GM19240 (cell line): Measurements from ENCODE around the gene ATP1A1.

Source experiments
- DNase-seq: peaks from one replicate; pipeline ENCODE4 v3.0.0; 2011; ENCODE audit warnings: low spot score; ENCODE audit not compliant: insufficient read length

ATP1A1 gene

DNA sequence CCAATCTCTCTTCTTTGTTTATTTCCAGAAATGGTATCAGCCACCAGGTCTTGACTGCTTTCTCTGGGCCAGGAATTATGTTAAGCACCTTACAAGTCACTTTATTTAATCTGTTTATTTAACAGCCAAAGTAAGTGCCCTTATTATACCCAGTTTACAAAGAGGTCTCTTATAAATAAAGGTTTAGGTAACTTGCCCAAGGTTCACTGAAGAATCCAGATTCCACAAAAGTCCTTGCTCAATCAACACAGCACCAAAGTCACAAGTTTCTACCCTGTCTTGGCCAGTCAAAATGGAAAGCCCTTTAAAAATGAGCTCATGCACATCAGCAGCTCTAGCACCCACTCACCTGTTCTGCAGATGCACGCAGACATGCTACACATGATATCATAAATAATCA is 28.0 kb upstream of the ATP1A1 start:
- DNase-seq: no peak

DNA sequence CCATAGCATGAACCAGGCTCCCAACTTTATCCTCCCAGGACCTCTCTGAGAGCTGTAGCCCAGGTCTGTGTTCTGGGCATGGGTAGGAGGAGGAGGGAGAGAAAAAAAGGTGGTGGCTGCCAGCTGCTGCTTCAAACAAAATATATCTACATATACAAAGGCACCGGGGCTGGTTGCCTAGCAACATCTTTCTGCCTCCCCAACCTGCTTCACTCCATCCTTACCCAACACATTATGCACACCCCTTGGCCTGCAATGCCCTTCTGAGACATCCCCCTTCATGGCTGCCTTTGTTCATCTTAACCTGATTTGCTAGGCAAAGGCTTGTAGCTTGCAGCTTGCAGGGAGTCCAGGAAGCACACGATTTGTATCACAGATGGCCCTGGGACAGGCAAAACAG is 27.2 kb upstream of the ATP1A1 start:
- DNase-seq: no peak

DNA sequence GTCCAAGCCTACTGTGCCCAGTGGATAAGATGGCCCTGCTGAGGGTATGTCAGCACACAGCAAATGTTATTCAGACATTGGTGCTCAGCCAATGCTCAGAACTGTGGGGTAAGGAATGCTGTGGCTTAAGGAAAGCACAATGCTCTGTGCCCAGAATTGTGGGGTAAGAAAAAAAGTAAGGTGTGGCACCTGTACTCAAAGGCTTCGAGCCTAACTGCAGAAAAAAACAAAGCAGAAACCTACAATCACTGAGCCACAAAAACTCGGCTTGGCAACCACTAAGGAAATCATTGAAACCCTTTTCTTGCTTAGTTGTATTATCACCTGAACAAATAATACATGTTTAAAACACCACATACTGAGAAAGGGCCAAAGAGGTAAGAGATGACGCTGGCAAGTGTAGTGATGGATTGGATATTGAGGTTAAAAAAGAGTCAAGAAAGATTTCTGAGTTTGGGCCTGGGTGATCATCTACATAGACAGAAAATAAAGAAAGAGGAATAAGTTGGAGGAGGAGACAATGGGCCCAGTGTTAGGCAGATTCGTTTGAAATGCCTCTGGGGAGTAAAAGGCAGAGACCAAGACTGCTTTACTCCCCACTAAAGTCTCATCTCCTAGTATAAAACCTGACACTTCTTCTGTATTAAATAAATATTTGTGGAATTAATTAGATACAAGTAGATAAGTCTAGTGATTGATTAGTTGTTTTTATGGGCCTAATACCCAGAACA is 25.9 kb upstream of the ATP1A1 start:
- DNase-seq: no peak

DNA sequence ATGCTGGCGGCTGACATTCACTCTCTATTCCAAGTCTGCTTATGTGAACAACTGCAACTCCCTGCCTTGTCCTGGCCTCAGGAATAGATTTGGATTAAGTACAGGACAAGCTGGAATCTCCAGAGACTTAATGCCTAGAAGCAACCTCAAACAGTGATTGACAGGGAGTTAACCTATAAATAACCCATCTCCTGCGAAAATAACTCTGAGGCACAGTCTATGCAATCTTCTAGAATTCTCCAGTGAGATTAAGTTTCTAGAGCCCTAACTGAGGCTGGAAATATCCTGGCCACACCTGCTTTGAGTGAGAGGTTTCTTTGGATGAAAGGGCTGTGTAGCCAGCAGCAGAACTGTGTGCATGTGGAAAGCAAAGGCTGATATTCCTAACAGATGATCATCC is 25.3 kb upstream of the ATP1A1 start:
- DNase-seq: no peak

DNA sequence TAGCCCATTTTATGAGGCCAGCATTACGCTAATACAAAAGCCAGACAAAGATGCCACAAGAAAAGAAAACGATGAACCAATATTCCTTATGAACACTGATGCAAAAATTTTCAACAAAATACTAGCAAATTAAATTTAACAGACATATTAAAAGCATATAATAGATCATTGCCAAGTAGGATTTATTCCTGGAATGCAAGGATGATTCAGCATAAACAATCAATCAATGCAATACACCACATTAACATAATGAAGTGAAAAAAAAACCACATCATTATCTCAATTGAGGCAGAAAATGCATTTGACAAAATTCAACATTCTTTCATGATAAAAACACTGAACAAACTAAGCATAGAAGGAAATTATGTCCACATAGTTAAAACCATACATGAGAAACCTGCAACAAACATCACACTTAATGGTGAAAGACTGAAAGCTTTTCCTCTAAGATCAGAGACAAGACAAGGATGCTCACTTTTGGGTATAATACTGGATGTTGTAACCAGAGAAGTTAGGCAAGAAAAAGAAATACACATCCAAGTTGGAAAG is 22.9 kb upstream of the ATP1A1 start:
- DNase-seq: no peak

DNA sequence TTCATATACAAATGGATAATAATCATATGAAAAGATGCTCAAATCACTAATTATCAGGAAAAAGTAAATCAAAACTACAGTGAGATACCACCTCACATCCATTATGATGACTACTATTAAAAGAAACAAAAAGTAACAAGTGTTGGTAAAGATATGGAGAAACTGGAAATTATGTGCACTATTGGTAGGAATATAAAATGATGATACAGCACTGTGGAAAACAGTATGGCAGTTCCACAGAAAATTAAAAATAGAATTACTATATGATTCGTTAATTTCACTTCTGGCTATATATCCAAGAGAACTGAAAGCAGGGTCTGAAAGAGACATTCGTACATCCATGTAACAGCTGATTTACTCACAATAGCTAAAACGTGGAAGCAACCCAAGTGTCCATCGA is 21.1 kb upstream of the ATP1A1 start:
- no peak for DNase-seq

DNA sequence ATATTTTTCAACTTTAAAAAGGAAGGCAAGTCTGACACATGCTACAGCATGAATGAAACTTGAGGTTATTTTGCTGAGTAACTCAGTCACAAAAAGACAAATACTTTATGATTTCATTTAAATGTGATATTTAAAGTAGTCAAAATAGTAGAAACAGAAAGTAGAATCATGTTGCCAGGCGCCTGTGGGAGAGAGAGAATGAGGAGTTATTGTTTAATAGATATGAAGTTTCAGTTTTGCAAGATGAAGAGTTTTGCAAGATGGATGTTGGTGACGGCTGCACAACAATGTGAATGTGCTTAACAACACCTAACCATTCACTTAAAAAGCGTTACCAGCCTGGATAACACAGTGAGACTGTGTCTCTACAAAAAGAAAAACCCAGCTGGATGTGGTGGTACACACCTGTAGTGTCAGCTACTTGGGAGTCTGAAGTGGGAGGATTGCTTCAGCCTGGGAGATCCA is 20.7 kb upstream of the ATP1A1 start:
- no peak for DNase-seq

DNA sequence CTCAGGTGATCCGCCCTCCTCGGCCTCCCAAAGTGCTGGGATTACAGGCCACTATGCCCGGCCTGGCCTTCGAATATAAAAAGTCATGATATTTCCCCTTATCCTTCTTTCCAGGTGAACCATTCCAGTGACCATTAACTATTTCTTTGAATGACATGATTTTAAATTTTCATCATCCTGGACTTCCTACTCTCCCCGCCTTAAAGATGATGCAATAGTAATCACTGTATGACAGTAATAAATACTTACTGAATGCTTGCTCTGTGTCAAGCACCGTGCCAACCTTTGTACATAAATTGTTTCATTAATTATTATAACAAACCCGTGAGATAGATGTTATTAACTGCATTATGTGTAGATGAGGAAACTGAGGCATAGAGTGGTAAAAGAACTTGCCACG is 19.9 kb upstream of the ATP1A1 start:
- no peak for DNase-seq

DNA sequence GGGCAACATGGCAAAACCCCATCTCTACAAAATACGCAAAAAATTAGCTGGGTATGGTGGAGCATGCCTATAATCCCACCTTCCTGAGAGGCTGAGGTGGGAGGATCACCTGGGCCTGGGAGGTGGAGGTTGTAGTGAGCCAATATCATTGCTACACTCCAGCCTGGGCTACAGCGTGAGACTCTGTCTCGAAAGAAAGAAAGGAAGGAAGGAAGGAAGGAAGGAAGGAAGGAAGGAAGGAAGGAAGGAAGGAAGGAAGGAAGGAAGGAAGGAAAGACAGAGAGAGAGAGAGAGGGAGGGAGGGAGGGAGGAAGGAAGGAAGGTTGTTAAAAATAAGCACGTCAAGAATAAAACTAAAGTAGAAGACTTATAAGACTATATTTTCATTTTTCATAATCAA is 17.0 kb upstream of the ATP1A1 start:
- no peak for DNase-seq

DNA sequence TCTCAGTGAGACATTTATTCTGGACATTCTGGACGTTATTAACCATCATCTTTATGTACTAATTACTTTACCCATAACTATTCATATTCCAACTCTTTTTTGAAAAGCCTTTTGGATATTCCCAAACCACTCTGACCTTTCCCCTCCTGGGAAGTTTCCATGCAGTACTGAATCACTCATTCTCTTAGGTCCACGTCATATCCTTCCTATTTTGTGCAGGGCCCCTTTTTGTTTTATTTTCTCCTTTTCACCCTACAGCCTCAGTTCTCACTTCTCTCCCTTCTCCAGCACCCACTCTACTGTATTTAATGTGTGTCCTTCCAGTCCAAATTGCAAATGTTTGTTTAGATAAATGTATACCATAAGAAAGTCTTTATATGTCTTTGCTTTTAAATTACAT is 16.4 kb upstream of the ATP1A1 start:
- no peak for DNase-seq

DNA sequence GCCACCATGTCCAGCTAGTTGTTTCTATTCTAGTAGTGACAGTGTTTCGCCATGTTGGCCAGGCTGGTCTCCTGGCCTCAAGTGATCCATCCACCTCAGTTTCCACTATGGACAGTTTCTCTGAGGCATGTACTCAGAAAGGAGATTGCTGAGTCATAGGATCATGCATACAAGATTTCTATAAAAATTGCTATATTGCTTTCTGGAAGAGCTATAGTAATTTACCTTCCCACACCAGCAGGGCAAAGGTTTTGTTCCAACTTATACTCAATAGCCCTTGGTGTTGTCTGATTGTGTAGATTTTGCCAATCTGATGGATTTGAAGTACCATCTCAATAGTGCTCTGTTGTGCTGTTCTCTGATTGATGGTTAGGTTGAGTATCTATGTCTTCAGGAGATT is 15.6 kb upstream of the ATP1A1 start:
- DNase-seq: no peak

DNA sequence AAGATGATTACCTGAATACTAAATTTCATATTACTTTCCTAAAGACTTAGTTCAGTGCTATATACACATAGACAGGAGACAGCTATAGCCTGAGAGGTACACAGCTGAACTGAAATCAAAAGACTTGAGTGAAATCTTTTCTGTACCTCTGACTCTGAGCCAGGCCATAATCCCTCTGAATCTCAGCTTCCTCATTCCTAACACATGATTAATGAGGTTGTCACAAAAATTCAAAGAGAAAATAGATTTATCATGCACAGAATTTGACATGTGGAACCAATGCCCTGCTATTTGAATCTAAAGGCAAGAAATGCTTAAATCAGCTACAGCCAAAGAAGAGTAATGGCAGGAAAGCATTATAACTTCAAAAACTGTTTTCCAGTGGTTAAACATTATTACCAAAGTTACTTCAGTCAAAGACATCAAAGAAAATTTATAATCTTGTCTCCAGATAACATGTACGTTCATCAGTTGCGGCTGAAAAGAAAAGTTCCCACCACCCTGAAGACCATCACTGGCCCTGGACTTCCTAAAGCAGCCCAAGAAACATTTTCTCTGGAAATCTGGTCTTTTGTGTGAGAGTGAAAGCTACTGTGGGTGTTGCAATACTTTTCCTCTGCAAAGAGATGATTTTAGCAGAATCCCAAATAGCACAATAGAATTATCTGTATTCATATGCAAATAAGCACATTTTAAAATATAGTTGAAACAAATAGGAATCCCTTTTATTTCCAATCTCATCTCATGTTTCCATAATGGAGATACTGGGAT is 13.8 kb upstream of the ATP1A1 start:
- DNase-seq: no peak

DNA sequence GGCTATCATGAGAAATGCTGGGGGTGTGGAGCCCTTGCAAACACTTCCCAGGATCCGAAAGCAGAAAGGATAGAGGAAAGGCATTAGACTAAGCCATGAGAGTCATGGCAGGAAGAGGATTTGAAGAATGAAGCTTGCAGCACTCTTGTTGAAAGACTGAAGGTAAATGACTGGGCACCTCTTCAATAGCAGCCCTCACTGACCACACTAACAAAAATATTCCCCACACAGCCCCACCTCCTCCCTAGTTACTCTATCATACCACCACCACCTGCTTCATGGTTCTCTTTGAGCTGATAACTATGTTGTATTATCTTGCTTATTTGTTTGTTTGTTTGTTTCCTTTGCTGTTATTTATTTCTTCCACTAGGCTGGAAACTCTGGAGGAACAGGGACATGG is 13.2 kb upstream of the ATP1A1 start:
- no peak for DNase-seq

DNA sequence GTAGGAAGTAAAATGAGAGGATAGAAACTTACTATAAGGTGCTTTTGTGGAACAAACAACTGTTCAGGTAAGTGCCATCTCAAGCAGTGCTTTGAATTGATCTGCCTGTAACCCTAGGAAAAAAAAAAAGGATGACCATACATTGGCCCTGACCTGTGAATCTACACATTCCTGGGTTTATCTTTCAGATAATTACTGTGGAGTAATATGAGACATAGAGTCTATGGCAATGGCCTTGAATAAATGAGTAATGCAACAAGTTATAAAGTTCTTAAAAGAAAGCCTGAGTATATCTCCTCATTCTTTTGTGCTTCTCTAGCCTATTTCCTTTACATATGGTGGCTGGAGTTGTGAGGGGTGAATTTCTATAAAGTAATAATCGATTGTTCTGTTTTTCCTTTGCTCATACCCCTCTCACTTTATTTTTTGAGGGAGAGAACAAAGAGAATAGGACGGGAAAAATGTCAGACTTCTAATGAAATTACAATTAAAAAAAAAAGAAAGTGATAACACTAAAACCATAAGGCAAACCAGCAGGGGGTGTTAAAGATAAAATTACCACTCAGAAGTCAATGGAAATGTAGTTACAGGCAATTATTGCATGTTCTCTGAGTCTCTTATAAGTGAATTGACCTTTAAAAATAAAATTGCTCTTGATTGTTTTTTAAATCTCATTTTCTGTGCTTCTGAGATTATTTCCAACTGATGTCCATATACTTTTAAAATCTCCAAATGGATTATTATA is 12.4 kb upstream of the ATP1A1 start:
- DNase-seq: no peak

DNA sequence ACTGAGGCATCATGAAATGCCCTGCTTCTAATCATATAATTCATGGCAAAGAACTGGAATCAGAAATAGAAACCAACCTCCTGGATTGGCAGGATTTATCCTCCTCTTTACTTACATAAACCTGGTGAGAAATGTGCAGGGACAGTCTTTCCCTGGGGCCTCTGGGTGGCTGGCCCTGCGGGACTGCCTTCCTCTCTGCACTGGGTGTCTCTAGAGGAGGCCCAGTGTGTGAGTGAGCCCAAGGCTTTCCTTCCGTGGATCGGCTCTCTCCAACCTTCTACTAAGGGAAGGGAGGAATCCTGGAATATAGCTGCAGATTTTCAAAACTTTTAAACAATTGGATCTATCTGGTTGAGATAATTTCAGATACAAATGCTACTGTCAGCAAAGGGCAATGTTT is 11.4 kb upstream of the ATP1A1 start:
- DNase-seq: no peak

DNA sequence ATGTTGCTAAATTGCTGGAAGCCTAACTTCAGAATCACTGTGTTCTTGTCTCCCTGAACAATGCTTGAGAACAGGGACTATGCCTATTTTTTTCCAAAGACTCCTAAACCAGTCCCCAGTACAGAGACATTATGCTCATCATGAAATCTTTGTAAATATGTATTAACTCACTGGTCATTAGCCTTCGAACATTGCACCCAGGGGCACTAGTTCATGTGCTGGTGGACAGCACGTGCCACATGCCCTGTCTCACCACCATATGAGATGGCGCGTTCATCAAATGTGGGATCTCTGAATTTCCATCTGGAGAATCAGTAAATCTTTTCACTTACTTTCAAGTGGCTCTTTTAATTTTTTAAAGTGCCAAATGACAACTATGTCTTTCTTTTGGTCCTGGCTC is 11.0 kb upstream of the ATP1A1 start:
- DNase-seq: no peak

DNA sequence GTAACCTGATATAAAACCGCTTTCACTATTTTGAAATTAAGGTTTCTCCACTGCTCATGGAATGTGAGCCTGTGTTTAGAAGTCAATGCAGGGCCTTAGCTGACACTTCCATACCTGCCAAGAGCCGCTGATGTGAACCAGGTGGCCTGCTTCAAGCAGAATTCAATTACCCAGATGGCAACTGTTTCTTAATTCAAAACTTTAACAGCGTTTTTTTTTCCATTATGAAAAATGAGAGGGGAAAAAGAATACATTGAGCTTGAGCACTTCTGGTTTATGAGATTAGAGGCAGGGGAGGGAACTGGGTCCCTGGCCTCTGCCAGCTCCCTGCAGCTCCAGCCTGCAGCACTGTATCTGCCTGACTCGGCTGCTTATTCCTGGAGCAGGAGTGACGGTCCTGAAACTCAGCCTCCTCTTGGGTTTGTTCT is 7.7 kb upstream of the ATP1A1 start:
- DNase-seq: no peak

DNA sequence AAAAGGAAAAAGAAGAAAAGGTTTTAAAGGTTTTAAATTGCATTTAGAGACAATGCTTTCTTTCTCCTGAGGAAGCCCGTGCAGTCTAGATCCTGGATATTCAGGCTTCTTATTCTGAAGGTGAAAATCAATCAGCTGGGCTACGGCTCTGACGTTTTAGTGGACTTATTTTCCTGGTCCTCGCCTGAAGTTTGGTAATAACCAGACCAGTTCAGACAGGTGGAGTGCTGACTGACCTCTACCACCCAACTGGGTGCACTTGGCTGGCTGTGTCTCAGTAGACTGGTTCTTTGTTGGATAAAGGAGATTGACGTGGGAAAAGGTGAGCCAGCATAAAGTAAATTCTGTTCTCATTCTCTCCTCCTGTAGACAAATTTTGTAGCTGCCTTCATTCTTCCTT is 7.2 kb upstream of the ATP1A1 start:
- no peak for DNase-seq

DNA sequence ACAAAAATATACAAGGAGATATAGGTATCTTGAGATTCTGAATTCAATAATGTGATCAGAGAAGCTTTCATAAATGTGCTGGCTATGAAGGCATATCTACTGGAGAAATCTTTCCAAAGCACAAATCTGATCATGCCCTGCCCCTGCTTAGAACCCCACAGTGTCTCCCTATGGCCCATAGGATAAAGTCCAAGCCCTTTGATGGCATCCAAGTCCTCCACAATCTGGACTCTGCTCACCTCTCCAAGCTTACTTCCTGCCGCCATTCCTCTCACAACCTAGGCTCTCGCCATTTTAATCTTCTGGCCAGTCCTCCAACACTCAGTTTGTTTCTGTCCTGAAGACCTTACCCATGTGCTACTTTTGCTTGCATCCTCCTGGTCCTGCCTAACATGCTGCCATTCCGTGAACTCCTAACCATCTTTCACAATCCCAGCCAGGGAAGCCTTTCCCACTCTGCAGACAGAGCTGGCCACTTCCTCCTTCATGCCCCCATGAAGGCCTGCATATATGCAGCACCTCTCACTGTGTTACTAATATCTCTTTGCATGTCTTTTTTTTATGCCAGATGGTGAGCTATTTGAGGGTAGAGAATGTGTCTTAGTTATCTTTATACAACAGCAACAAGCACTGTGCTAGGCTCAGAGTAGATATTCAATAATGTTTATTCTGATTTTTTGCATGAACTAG is 5.6 kb upstream of the ATP1A1 start:
- DNase-seq: no peak

DNA sequence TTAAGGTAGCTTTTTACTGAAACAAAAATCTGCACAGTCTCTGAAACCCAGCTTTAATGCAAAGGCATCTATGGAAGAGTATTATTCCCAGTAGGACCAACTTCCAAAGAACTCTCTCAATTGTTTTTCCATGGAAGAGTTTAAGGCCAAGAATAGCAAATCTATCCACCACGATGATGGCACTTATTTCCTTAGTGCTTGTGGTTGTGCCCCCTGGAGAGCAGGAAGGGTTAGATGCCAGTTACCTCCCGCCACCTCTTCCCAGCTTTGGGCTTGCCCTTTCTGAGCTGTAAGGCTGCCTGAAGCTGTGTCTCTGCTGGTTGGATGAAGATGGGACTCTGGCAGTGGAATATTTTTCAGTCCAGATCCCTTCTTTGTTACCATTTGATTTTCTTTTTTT is 4.8 kb upstream of the ATP1A1 start:
- no peak for DNase-seq

DNA sequence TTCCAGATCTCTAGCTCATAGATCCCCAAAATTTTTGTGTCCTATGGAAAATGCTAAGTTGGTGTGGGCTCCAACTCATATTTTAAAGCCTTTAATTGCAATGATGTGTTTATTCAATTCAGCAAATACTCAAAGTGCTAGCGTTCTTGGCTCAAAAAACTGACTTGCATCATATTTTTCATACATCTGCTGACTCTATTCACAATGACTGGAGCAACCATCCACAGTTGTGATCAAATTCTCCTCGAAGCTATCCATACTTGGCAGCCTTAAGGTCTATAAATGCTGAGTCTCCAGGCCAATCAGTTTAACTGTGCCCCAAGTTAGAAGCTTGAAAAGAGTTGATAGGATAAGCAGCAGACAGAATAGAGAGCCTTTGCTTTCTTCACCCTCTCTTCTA is 2.9 kb upstream of the ATP1A1 start:
- no peak for DNase-seq
